ENCODE measurements around the gene MACROD1. TPM values are rescaled to one million over a fixed set of nuclear protein-coding genes. Genes with fewer than 3 reads are reported as not detected.

The MACROD1 gene
- total RNA-seq, 6 experiments from 2014 or later, result 11.8 to 17.0 (median 13.1) TPM

- peaks cover 2% of the 10 kb centered on the region for H3K27me3 Mint-ChIP-seq (ENCODE audit: insufficient read depth)
- no peak overlapping the region; the same call in 1 of the 2 replicates for H3K4me3 Mint-ChIP-seq
- TF ChIP-seq, protein P1, sequence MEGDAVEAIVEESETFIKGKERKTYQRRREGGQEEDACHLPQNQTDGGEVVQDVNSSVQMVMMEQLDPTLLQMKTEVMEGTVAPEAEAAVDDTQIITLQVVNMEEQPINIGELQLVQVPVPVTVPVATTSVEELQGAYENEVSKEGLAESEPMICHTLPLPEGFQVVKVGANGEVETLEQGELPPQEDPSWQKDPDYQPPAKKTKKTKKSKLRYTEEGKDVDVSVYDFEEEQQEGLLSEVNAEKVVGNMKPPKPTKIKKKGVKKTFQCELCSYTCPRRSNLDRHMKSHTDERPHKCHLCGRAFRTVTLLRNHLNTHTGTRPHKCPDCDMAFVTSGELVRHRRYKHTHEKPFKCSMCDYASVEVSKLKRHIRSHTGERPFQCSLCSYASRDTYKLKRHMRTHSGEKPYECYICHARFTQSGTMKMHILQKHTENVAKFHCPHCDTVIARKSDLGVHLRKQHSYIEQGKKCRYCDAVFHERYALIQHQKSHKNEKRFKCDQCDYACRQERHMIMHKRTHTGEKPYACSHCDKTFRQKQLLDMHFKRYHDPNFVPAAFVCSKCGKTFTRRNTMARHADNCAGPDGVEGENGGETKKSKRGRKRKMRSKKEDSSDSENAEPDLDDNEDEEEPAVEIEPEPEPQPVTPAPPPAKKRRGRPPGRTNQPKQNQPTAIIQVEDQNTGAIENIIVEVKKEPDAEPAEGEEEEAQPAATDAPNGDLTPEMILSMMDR (IDR thresholded peaks at IDR 0.05), result no peak
- peaks cover 16% of the 10 kb centered on the region for H3K36me3 Mint-ChIP-seq (ENCODE audit: low read depth)
- H3K9me3 Mint-ChIP-seq, result no peaks in the 10 kb centered on the region
- no peak for DNase-seq
- H3K4me1 Mint-ChIP-seq (ENCODE audit: low read depth), result peaks cover 22% of the 10 kb centered on the region
- peak overlapping the region; percentile 87 for H3K27ac Mint-ChIP-seq
Observed at GRCh38 chr11:64208086-64208795, 42.3 kb upstream of the MACROD1 start.

GRCh38 chr11:64207256-64208085 is 41.6 kb upstream of the MACROD1 start:
- peaks cover 22% of the 10 kb centered on the region for H3K4me1 Mint-ChIP-seq (ENCODE audit: low read depth)
- H3K36me3 Mint-ChIP-seq (ENCODE audit: low read depth), result peaks cover 16% of the 10 kb centered on the region
- peak overlapping the region; percentile 87 for H3K27ac Mint-ChIP-seq

GRCh38 chr11:64206457-64207255 is 40.7 kb upstream of the MACROD1 start, which contains the start of gene FERMT3:
FERMT3 (plus strand) TSS chr11:64206721; CDS start chr11:64207365, 644 bp downstream.
- Mint-ChIP-seq H3K9me3 (no peaks in the 10 kb centered on the region), H3K27me3 (ENCODE audit: insufficient read depth) (peaks cover 2% of the 10 kb centered on the region; the same call in 1 of the 2 replicates), H3K4me1 (ENCODE audit: low read depth) (peaks cover 27% of the 10 kb centered on the region), H3K36me3 (ENCODE audit: low read depth) (peaks cover 20% of the 10 kb centered on the region), H3K4me3 (peak within 1 kb of the TSS; percentile 34; the same call in 1 of the 2 replicates), H3K27ac (peak within 1 kb of the TSS; percentile 87)
- no peak for DNase-seq
- TF ChIP-seq, protein P1 (IDR thresholded peaks at IDR 0.05), result no peak

More at GRCh38 chr11:64207256-64208085, 41.6 kb upstream of the MACROD1 start:
- H3K9me3 Mint-ChIP-seq, result no peaks in the 10 kb centered on the region
- peak overlapping the region; percentile 34 for H3K4me3 Mint-ChIP-seq
- H3K27me3 Mint-ChIP-seq (ENCODE audit: insufficient read depth), result peaks cover 2% of the 10 kb centered on the region
- TF ChIP-seq, protein P1 (IDR thresholded peaks at IDR 0.05), result no peak
- DNase-seq, result peak; percentile 73

- TF ChIP-seq, protein P1 (IDR thresholded peaks at IDR 0.05), result peak; percentile 83
- peak; percentile 85 for DNase-seq
- Mint-ChIP-seq H3K4me3 (no peak overlapping the region), H3K27ac (peak overlapping the region; percentile 71), H3K36me3 (ENCODE audit: low read depth) (peaks cover 29% of the 10 kb centered on the region), H3K27me3 (ENCODE audit: insufficient read depth) (peaks cover 2% of the 10 kb centered on the region; the same call in 1 of the 2 replicates), H3K4me1 (ENCODE audit: low read depth) (peaks cover 31% of the 10 kb centered on the region), H3K9me3 (no peaks in the 10 kb centered on the region)
Observed at GRCh38 chr11:64204464-64204989, 38.6 kb upstream of the MACROD1 start.

- H3K27ac Mint-ChIP-seq, result peak overlapping the region; percentile 71; the same call in 1 of the 2 replicates
Observed at GRCh38 chr11:64204080-64204440, 38.1 kb upstream of the MACROD1 start.

More at GRCh38 chr11:64204080-64204440, 38.1 kb upstream of the MACROD1 start:
- no peak for DNase-seq
- Mint-ChIP-seq H3K4me3 (no peak overlapping the region), H3K9me3 (no peaks in the 10 kb centered on the region), H3K4me1 (ENCODE audit: low read depth) (peaks cover 31% of the 10 kb centered on the region), H3K27me3 (ENCODE audit: insufficient read depth) (peaks cover 2% of the 10 kb centered on the region; the same call in 1 of the 2 replicates), H3K36me3 (ENCODE audit: low read depth) (peaks cover 29% of the 10 kb centered on the region)
- TF ChIP-seq, protein P1 (IDR thresholded peaks at IDR 0.05), result no peak
